Hepatocyte (in vitro differentiated cells): ENCODE measurements around the gene NDRG2. TPM values are rescaled to one million over a fixed set of nuclear protein-coding genes. Genes with fewer than 3 reads are reported as not detected.

Source experiments
- DNase-seq: peaks from one replicate; pipeline ENCODE4 v3.0.0-alpha.2; 2016; ENCODE audit warnings: low spot score
- H2AFZ ChIP-seq: fragments of 200-600 bp; sonication (generic); 2 replicates; pipeline ENCODE4 v1.6.0; 2016; ENCODE audit warnings: antibody characterized with exemption, mild to moderate bottlenecking
- H3K27ac ChIP-seq: fragments of 200-600 bp; sonication (generic); 2 replicates; pipeline ENCODE4 v1.5.1; 2016; ENCODE audit warnings: mild to moderate bottlenecking
- H3K27me3 ChIP-seq: fragments of 200-600 bp; sonication (generic); 2 replicates; pipeline ENCODE4 v1.6.1; 2016
- H3K36me3 ChIP-seq: fragments of 200-600 bp; sonication (generic); replicated peaks from 2 replicates; pipeline ENCODE4 v1.5.1; 2016; ENCODE audit warnings: low read depth; ENCODE audit not compliant: insufficient read depth
- H3K4me1 ChIP-seq: fragments of 200-600 bp; sonication (generic); 2 replicates; pipeline ENCODE4 v1.5.1; 2016; ENCODE audit warnings: mild to moderate bottlenecking, moderate library complexity; ENCODE audit not compliant: insufficient read depth
- H3K4me2 ChIP-seq: fragments of 200-600 bp; sonication (generic); 2 replicates; pipeline ENCODE4 v1.6.0; 2016
- H3K4me3 ChIP-seq: fragments of 200-600 bp; sonication (generic); 2 replicates; pipeline ENCODE4 v1.5.1; 2016; ENCODE audit warnings: mild to moderate bottlenecking
- H3K79me2 ChIP-seq: fragments of 200-600 bp; sonication (generic); 2 replicates; pipeline ENCODE4 v1.6.0; 2017; ENCODE audit warnings: mild to moderate bottlenecking
- H3K9me2 ChIP-seq: fragments of 200-600 bp; sonication (generic); replicated peaks from 2 replicates; pipeline ENCODE4 v1.6.0; 2017; ENCODE audit warnings: mild to moderate bottlenecking; ENCODE audit not compliant: insufficient read depth
- H3K9me3 ChIP-seq: fragments of 200-600 bp; sonication (generic); 2 replicates; pipeline ENCODE4 v1.5.1; 2016; ENCODE audit warnings: low read depth, mild to moderate bottlenecking
- H4K20me1 ChIP-seq: fragments of 200-600 bp; sonication (generic); 2 replicates; pipeline ENCODE4 v1.6.0; 2016; ENCODE audit warnings: mild to moderate bottlenecking; ENCODE audit not compliant: insufficient read depth, poor library complexity, severe bottlenecking
- EZH2 ChIP-seq: fragments of 200-600 bp; sonication (generic); IDR thresholded peaks from 2 replicates; pipeline ENCODE4 v1.6.1; 2016; ENCODE audit warnings: antibody characterized with exemption, mild to moderate bottlenecking, borderline replicate concordance
- EZH2phosphoT487 ChIP-seq: fragments of 200-600 bp; sonication (generic); IDR thresholded peaks from one replicate; pipeline ENCODE4 v1.6.1; 2018; ENCODE audit warnings: antibody characterized with exemption, mild to moderate bottlenecking, low read depth, moderate library complexity; ENCODE audit not compliant: unreplicated experiment, severe bottlenecking
- WGBS: methylation state at CpG from one replicate; pipeline ENCODE4 v1.1.6; 2016; ENCODE audit warnings: low lambda C conversion rate; ENCODE audit errors: missing lambda C conversion rate; 5-methylcytosine and 5-hydroxymethylcytosine counted together
- polyA plus RNA-seq: library from polyadenylated mRNA; unstranded; fragments of >200 nt; fragmentation: Nextera tagmentation; extraction: Ambion mirVana; gene quantifications from 2 replicates; pipeline ENCODE4 v1.2.1, GENCODE V29; 2016
- total RNA-seq: library from RNA; depleted of rRNA; stranded (reverse); fragments of >200 nt; gene quantifications from 2 replicates; pipeline ENCODE4 v1.2.3, GENCODE V29; 2014
- TF ChIP-seq, protein P1 (sequence below): fragments of 200-600 bp; sonication (generic); IDR thresholded peaks from 2 replicates; pipeline ENCODE4 v1.5.1; 2016; ENCODE audit warnings: antibody characterized with exemption, mild to moderate bottlenecking; ENCODE audit not compliant: poor library complexity

Gene NDRG2
- total and polyA plus RNA-seq, 2 experiments from 2014 or later: 92.0 to 108 TPM

DNA sequence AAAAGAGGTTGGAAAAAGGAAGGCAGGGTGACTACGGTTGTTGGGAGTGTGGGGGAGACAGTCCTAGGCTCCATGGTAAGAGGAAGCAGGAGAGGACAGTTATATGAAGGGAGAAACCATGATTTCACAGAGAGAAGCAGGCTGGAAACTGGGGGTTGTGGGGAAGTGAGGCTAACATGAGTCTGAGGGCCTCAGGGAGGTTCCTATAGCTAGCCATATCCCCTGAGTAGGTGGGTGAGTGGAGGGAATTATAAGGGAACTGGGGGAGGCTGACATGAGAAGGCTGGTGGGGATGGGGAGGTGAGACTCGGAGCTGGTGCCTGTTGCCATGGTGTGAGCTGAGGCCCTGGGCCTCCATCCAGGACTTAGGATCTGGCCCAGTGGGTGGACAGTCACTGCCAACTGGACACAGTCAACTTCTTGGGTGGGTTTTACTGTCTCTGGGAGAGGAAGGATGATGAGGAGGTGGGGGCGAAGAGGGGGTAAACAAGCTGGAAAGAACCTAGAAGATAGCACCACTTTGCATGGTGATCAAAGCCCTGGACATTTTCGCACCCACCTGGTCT is 8.4 kb upstream of the NDRG2 start:
- H3K4me3 ChIP-seq: no peak overlapping the region
- TF ChIP-seq EZH2: no peak
- TF ChIP-seq, protein P1, sequence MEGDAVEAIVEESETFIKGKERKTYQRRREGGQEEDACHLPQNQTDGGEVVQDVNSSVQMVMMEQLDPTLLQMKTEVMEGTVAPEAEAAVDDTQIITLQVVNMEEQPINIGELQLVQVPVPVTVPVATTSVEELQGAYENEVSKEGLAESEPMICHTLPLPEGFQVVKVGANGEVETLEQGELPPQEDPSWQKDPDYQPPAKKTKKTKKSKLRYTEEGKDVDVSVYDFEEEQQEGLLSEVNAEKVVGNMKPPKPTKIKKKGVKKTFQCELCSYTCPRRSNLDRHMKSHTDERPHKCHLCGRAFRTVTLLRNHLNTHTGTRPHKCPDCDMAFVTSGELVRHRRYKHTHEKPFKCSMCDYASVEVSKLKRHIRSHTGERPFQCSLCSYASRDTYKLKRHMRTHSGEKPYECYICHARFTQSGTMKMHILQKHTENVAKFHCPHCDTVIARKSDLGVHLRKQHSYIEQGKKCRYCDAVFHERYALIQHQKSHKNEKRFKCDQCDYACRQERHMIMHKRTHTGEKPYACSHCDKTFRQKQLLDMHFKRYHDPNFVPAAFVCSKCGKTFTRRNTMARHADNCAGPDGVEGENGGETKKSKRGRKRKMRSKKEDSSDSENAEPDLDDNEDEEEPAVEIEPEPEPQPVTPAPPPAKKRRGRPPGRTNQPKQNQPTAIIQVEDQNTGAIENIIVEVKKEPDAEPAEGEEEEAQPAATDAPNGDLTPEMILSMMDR: no peak
- TF ChIP-seq EZH2phosphoT487: no peak
- no peaks in the 10 kb centered on the region for H3K79me2 ChIP-seq
- no peak overlapping the region for H3K27ac ChIP-seq
- no peaks in the 10 kb centered on the region for H3K27me3 ChIP-seq
- H3K9me3 ChIP-seq: no peaks in the 10 kb centered on the region
- H3K4me2 ChIP-seq: no peak overlapping the region
- no peaks in the 10 kb centered on the region for H3K9me2 ChIP-seq
- no peak for DNase-seq
- no peaks in the 10 kb centered on the region for H3K36me3 ChIP-seq
- H4K20me1 ChIP-seq: no peaks in the 10 kb centered on the region
- H3K4me1 ChIP-seq: peaks cover 2% of the 10 kb centered on the region
- WGBS: 93% methylated on average over 4 of the region's 4 CpGs
- no peak overlapping the region for H2AFZ ChIP-seq

DNA sequence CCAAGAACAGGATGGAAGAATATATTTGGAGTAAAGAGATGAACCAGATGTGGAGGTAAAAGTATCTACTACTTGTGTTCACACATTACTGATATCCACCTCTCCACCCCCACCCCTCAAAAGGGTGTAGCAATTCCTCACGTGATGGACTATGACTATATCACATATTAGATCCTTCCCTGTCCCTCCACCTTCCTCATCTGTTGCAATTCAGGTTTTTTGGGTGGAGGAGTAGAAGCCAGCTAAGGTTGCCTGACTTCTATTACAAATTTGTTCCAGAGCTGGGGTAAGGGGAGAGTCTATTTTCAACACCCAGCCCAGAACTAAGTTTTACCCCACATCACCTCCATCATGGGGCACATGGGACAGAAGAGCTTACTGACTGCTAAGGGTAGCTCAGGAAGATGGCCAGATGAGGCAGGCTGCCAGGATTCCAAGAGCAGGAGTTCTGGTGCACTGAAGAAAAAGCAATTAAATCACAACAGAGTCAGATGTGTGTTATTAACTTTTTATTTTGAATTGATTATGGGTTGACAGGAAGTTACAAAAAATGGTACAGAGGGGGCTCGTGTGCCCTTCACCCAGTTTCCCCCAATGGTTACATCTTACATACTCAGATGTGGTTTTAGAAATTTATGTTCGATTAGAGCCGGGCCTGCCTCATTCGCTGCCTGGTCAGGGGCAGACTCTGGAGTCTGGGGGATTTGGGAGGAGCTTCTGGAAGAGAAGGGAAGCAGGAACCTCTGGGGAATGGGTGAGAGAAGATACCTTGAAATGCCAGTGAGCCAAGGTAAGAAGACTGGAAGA is 7.7 kb upstream of the NDRG2 start:
- no peak overlapping the region for H3K4me3 ChIP-seq
- no peaks in the 10 kb centered on the region for H3K9me2 ChIP-seq
- 89% methylated on average over 5 of the region's 5 CpGs for WGBS
- H3K27ac ChIP-seq: no peak overlapping the region
- H3K79me2 ChIP-seq: no peaks in the 10 kb centered on the region
- H3K27me3 ChIP-seq: no peaks in the 10 kb centered on the region
- no peak for DNase-seq
- TF ChIP-seq, protein P1: no peak
- TF ChIP-seq EZH2phosphoT487 (no peak), EZH2 (no peak)
- no peaks in the 10 kb centered on the region for H3K36me3 ChIP-seq
- no peak overlapping the region for H3K4me2 ChIP-seq
- no peaks in the 10 kb centered on the region for H3K4me1 ChIP-seq
- H2AFZ ChIP-seq: no peak overlapping the region
- H3K9me3 ChIP-seq: no peaks in the 10 kb centered on the region
- no peaks in the 10 kb centered on the region for H4K20me1 ChIP-seq

DNA sequence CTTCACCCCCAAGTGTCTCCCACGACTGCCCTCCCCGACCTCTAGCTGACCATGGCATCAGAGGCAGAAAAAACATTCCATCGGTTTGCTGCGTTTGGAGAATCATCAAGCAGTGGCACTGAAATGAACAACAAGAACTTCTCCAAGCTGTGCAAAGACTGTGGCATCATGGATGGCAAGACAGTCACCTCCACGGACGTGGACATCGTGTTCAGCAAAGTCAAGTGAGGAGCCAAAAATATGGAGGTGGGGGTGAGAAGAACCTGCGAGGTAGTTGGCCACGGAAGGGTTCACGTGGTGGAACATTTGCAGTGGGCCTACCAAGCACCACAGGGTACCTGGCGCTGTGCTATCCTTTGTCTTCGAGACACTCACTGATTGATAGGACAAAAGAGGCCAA is 5.7 kb upstream of the NDRG2 start:
- no peak for DNase-seq
- Histone ChIP-seq H3K9me3 (no peaks in the 10 kb centered on the region), H4K20me1 (no peaks in the 10 kb centered on the region), H3K4me2 (no peak overlapping the region), H2AFZ (no peak overlapping the region), H3K27me3 (no peaks in the 10 kb centered on the region), H3K27ac (no peak overlapping the region), H3K4me3 (no peak overlapping the region), H3K36me3 (no peaks in the 10 kb centered on the region), H3K79me2 (no peaks in the 10 kb centered on the region), H3K4me1 (peaks cover 12% of the 10 kb centered on the region), H3K9me2 (no peaks in the 10 kb centered on the region)
- WGBS: 88% methylated on average over 12 of the region's 12 CpGs
- TF ChIP-seq EZH2phosphoT487 (no peak), EZH2 (no peak)
- TF ChIP-seq, protein P1: no peak
